ENCODE data around the gene RAB3IP.

The RAB3IP gene

DNA sequence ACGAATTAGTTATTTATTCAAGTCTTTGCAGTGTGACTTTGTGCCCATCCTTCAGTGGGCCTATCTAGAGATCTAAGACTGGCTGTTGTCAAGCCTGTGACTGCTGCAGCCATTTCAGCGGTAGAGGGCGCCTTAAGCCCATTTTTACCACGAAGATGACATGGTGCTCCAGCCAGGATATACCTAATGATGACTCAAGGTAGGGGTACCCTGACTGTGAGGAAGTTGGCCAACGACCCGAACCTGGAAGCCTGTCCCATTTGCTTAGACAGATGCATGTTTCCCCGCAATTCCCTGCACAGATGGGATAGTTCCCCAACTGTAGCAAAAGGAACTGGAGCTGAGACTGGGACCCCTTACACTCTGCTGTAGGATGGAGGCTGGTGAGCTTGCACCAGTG, 41.3 kb downstream of the RAB3IP start:
- Histone ChIP-seq H3K79me2 (ENCODE audit: insufficient read depth, low read length) (peaks cover 5% of the 10 kb centered on the region; the same call in 1 of the 2 replicates), H2AFZ (ENCODE audit: low read length) (no peak overlapping the region), H3K36me3 (ENCODE audit: insufficient read depth, low read length) (peaks cover 7% of the 10 kb centered on the region; the same call in 1 of the 2 replicates), H3K4me3 (ENCODE audit: low read length, poor library complexity, severe bottlenecking) (no peak overlapping the region), H3K4me2 (ENCODE audit: low read depth, low read length, poor library complexity, severe bottlenecking) (no peak overlapping the region), H3K9me2 (replicated peaks; ENCODE audit: low read depth, low read length) (no peaks in the 10 kb centered on the region), H4K20me1 (ENCODE audit: insufficient read depth, low read length, poor library complexity, severe bottlenecking) (no peaks in the 10 kb centered on the region), H3K27me3 (ENCODE audit: insufficient read depth, low read length, poor library complexity, severe bottlenecking) (no peaks in the 10 kb centered on the region), H3F3A (ENCODE audit: low read depth) (no peaks in the 10 kb centered on the region), H3K9me3 (ENCODE audit: insufficient read depth, low read depth, low read length) (no peaks in the 10 kb centered on the region), H3K4me1 (ENCODE audit: insufficient read depth, low read length, poor library complexity, severe bottlenecking) (no peaks in the 10 kb centered on the region), H3K9ac (ENCODE audit: low read depth, low read length, poor library complexity, severe bottlenecking) (no peak overlapping the region)
- TF ChIP-seq EZH2phosphoT487 (IDR thresholded peaks at IDR 0.05; ENCODE audit: borderline replicate concordance) = no peak
- TF ChIP-seq, protein P1, sequence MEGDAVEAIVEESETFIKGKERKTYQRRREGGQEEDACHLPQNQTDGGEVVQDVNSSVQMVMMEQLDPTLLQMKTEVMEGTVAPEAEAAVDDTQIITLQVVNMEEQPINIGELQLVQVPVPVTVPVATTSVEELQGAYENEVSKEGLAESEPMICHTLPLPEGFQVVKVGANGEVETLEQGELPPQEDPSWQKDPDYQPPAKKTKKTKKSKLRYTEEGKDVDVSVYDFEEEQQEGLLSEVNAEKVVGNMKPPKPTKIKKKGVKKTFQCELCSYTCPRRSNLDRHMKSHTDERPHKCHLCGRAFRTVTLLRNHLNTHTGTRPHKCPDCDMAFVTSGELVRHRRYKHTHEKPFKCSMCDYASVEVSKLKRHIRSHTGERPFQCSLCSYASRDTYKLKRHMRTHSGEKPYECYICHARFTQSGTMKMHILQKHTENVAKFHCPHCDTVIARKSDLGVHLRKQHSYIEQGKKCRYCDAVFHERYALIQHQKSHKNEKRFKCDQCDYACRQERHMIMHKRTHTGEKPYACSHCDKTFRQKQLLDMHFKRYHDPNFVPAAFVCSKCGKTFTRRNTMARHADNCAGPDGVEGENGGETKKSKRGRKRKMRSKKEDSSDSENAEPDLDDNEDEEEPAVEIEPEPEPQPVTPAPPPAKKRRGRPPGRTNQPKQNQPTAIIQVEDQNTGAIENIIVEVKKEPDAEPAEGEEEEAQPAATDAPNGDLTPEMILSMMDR (conservative IDR thresholded peaks at IDR 0.05; ENCODE audit: low read length) = peak; percentile 43

DNA sequence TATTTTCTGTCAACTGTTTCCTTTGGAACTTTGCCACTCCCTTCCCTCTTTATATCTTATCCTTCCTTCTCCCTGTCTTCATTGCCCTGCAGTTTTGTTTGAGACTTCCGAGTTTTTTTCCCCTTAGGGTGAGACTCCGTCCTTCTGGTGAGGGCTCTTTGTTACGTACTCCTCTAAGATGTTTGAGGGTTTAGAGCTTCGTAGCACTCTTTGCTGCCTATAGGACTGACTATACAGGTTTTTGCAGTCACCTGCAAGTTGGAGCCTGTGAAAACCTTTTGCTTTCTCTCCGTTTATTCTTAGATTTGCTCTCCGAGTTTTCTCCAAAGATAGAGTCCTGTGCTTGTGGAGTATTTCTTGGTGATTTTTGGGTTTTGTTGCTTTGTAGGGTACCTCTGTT, 44.7 kb downstream of the RAB3IP start:
- H3K4me1 ChIP-seq (ENCODE audit: insufficient read depth, low read length, poor library complexity, severe bottlenecking) = no peaks in the 10 kb centered on the region
- no peak overlapping the region for H3K9ac ChIP-seq (ENCODE audit: low read depth, low read length, poor library complexity, severe bottlenecking)
- TF ChIP-seq EZH2phosphoT487 (IDR thresholded peaks at IDR 0.05; ENCODE audit: borderline replicate concordance) = no peak
- TF ChIP-seq, protein P1 (conservative IDR thresholded peaks at IDR 0.05; ENCODE audit: low read length) = no peak
- no peaks in the 10 kb centered on the region for H3K27me3 ChIP-seq (ENCODE audit: insufficient read depth, low read length, poor library complexity, severe bottlenecking)
- no peaks in the 10 kb centered on the region for H4K20me1 ChIP-seq (ENCODE audit: insufficient read depth, low read length, poor library complexity, severe bottlenecking)
- no peak overlapping the region for H3K4me2 ChIP-seq (ENCODE audit: low read depth, low read length, poor library complexity, severe bottlenecking)
- peaks cover 23% of the 10 kb centered on the region; the same call in 1 of the 2 replicates for H3K36me3 ChIP-seq (ENCODE audit: insufficient read depth, low read length)
- H3K9me3 ChIP-seq (ENCODE audit: insufficient read depth, low read depth, low read length) = no peaks in the 10 kb centered on the region
- no peak overlapping the region for H2AFZ ChIP-seq (ENCODE audit: low read length)
- peaks cover 5% of the 10 kb centered on the region; the same call in 1 of the 2 replicates for H3K79me2 ChIP-seq (ENCODE audit: insufficient read depth, low read length)
- no peak overlapping the region for H3K4me3 ChIP-seq (ENCODE audit: low read length, poor library complexity, severe bottlenecking)
- no peaks in the 10 kb centered on the region for H3F3A ChIP-seq (ENCODE audit: low read depth)
- H3K9me2 ChIP-seq (replicated peaks; ENCODE audit: low read depth, low read length) = no peaks in the 10 kb centered on the region

DNA sequence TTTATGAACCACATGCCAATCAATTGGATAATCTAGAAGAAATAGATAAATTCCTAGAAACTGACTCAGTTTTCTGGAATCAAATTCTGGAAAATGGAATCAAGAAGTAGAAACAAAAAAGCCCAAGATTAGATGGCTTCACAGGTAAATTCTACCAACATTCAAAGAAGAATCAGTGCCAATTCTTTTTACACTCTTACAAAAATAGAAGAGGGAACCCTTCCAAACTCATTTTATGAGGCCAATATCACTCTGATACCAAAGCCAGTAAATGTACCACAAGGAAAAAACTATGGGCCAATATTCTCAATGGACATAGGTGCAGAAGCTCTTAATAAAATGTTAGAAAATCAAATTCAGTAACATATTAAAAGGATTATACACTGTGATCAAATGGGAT, 50.7 kb downstream of the RAB3IP start:
- no peak overlapping the region for H3K4me3 ChIP-seq (ENCODE audit: low read length, poor library complexity, severe bottlenecking)
- no peak for TF ChIP-seq EZH2phosphoT487 (IDR thresholded peaks at IDR 0.05; ENCODE audit: borderline replicate concordance)
- TF ChIP-seq, protein P1 (conservative IDR thresholded peaks at IDR 0.05; ENCODE audit: low read length) = no peak
- no peak overlapping the region for H3K4me2 ChIP-seq (ENCODE audit: low read depth, low read length, poor library complexity, severe bottlenecking)
- no peaks in the 10 kb centered on the region for H3K27me3 ChIP-seq (ENCODE audit: insufficient read depth, low read length, poor library complexity, severe bottlenecking)
- H3K9ac ChIP-seq (ENCODE audit: low read depth, low read length, poor library complexity, severe bottlenecking) = no peak overlapping the region
- H3F3A ChIP-seq (ENCODE audit: low read depth) = no peaks in the 10 kb centered on the region
- peaks cover 6% of the 10 kb centered on the region; the same call in 1 of the 2 replicates for H3K9me3 ChIP-seq (ENCODE audit: insufficient read depth, low read depth, low read length)
- H3K9me2 ChIP-seq (replicated peaks; ENCODE audit: low read depth, low read length) = no peaks in the 10 kb centered on the region
- no peaks in the 10 kb centered on the region for H3K4me1 ChIP-seq (ENCODE audit: insufficient read depth, low read length, poor library complexity, severe bottlenecking)
- H4K20me1 ChIP-seq (ENCODE audit: insufficient read depth, low read length, poor library complexity, severe bottlenecking) = no peaks in the 10 kb centered on the region
- no peak overlapping the region for H2AFZ ChIP-seq (ENCODE audit: low read length)
- peaks cover 33% of the 10 kb centered on the region for H3K36me3 ChIP-seq (ENCODE audit: insufficient read depth, low read length)
- H3K79me2 ChIP-seq (ENCODE audit: insufficient read depth, low read length) = no peaks in the 10 kb centered on the region
